CD14-positive monocyte (primary cell): ENCODE measurements around the gene PLEKHA8. TPM values are rescaled to one million over a fixed set of nuclear protein-coding genes. Genes with fewer than 3 reads are reported as not detected.

Source experiments
- DNase-seq, 3 donors: peaks; one replicate each; pipeline ENCODE4 v3.0.0-alpha.2; 2011 to 2022
- H2AFZ ChIP-seq: 2 replicates; pipeline ENCODE4 v1.6.0; 2012; ENCODE audit warnings: mild to moderate bottlenecking, low read depth, low read length, inconsistent platforms; ENCODE audit not compliant: insufficient read depth, poor library complexity, severe bottlenecking
- H3K27ac ChIP-seq, 2 donors: 1 replicate in 1 of 2; 2 replicates in 1 of 2; pipeline ENCODE4 v1.5.1; 2012 to 2013; ENCODE audit warnings: low read length in 2 of 2, control low read depth in 1 of 2, inconsistent platforms in 1 of 2, low read depth in 1 of 2, mild to moderate bottlenecking in 1 of 2
- H3K27me3 ChIP-seq, 2 donors: one replicate each; pipeline versions ENCODE4 v1.6.0 to v1.6.1; 2011 to 2013; ENCODE audit warnings: low read length in 2 of 2; ENCODE audit not compliant: control insufficient read depth in 2 of 2, insufficient read depth in 2 of 2
- H3K36me3 ChIP-seq, 2 donors: replicated peaks in 1 of 2; 1 replicate in 1 of 2; 2 replicates in 1 of 2; pipeline versions ENCODE4 v1.5.1 to v1.6.1; 2012 to 2013; ENCODE audit warnings: low read length in 2 of 2, control low read depth in 1 of 2, inconsistent platforms in 1 of 2, mild to moderate bottlenecking in 1 of 2; ENCODE audit not compliant: insufficient read depth in 2 of 2, control insufficient read depth in 1 of 2
- H3K4me1 ChIP-seq, 2 donors: 1 replicate in 1 of 2; 2 replicates in 1 of 2; pipeline versions ENCODE4 v1.5.1 to v1.6.1; 2012 to 2013; ENCODE audit warnings: low read length in 2 of 2, control low read depth in 1 of 2, inconsistent platforms in 1 of 2, mild to moderate bottlenecking in 1 of 2, moderate library complexity in 1 of 2; ENCODE audit not compliant: insufficient read depth in 2 of 2, control insufficient read depth in 1 of 2
- H3K4me2 ChIP-seq: replicated peaks from 2 replicates; pipeline ENCODE3; 2012; ENCODE audit warnings: low read length, moderate library complexity, mild to moderate bottlenecking; ENCODE audit not compliant: poor library complexity, severe bottlenecking; ENCODE audit errors: extremely low read depth
- H3K4me3 ChIP-seq, 3 experiments: fragments of 200-600 bp in 1 of 3; sonication (generic) in 1 of 3; replicated peaks in 1 of 3; 1 replicate in 2 of 3; 2 replicates in 1 of 3; pipeline ENCODE4 v1.5.1; 2011 to 2013; ENCODE audit warnings: low read length in 3 of 3, mild to moderate bottlenecking in 3 of 3, control low read depth in 2 of 3, low read depth in 2 of 3, inconsistent platforms in 1 of 3, moderate library complexity in 1 of 3
- H3K79me2 ChIP-seq: 2 replicates; pipeline ENCODE4 v1.6.0; 2012; ENCODE audit warnings: mild to moderate bottlenecking, control low read depth, inconsistent platforms, low read length, moderate library complexity; ENCODE audit not compliant: insufficient read depth
- H3K9ac ChIP-seq: 2 replicates; pipeline ENCODE4 v1.6.0; 2017; ENCODE audit warnings: low read length, mild to moderate bottlenecking; ENCODE audit not compliant: insufficient read depth, poor library complexity, severe bottlenecking
- H3K9me3 ChIP-seq, 2 donors: replicated peaks in 1 of 2; 1 replicate in 1 of 2; 2 replicates in 1 of 2; pipeline versions ENCODE4 v1.5.1 to v1.6.1; 2012 to 2013; ENCODE audit warnings: low read length in 2 of 2, control low read depth in 1 of 2; ENCODE audit not compliant: control insufficient read depth in 1 of 2, insufficient read depth in 1 of 2
- H4K20me1 ChIP-seq: 2 replicates; pipeline ENCODE4 v1.6.0; 2012; ENCODE audit warnings: mild to moderate bottlenecking, low read length, control low read depth, moderate library complexity; ENCODE audit not compliant: insufficient read depth
- H3K27ac Mint-ChIP-seq, 7 donors: one replicate each; pipeline ENCODE4 v1.8.0; 2020; ENCODE audit warnings: mild to moderate bottlenecking in 7 of 7, mixed read lengths in 7 of 7, moderate library complexity in 6 of 7, inconsistent platforms in 2 of 7
- H3K27me3 Mint-ChIP-seq, 3 donors: one replicate each; pipeline ENCODE4 v1.8.0; 2021 to 2022; ENCODE audit warnings: low read depth in 3 of 3, mild to moderate bottlenecking in 3 of 3, mixed read lengths in 3 of 3, moderate library complexity in 3 of 3, inconsistent platforms in 1 of 3
- H3K36me3 Mint-ChIP-seq, 2 donors: one replicate each; pipeline ENCODE4 v1.8.0; 2020; ENCODE audit warnings: mixed read lengths in 2 of 2, inconsistent platforms in 1 of 2, mild to moderate bottlenecking in 1 of 2
- H3K4me1 Mint-ChIP-seq: one replicate; pipeline ENCODE4 v1.8.0; 2020; ENCODE audit warnings: mild to moderate bottlenecking, mixed read lengths
- H3K4me3 Mint-ChIP-seq, 2 donors: one replicate each; pipeline ENCODE4 v1.8.0; 2020; ENCODE audit warnings: mild to moderate bottlenecking in 2 of 2, mixed read lengths in 2 of 2, moderate library complexity in 1 of 2
- H3K9me3 Mint-ChIP-seq, 7 donors: one replicate each; pipeline ENCODE4 v1.8.0; 2020 to 2022; ENCODE audit warnings: mixed read lengths in 7 of 7, mild to moderate bottlenecking in 6 of 7, moderate library complexity in 6 of 7, inconsistent platforms in 2 of 7
- WGBS: methylation state at CpG from one replicate; pipeline ENCODE4 v1.1.5; 2013; ENCODE audit warnings: missing lambda C conversion rate; ENCODE audit not compliant: insufficient coverage; 5-methylcytosine and 5-hydroxymethylcytosine counted together
- intact Hi-C, 2 donors: fragments of 100-400 bp; cut with micrococcal nuclease; formaldehyde crosslinking; loops; one replicate each; pipeline versions ENCODE4 v1.15.0 to v1.15.1; 2023
- polyA plus RNA-seq, 3 donors: library from polyadenylated mRNA; depleted of rRNA in 1 of 3; unstranded in 2 of 3; stranded (reverse) in 1 of 3; fragments of 300-500 nt in 2 of 3; fragments of >200 nt in 1 of 3; fragmentation: Illumina TruSeq in 2 of 3; gene quantifications; 1 replicate in 2 of 3; 2 replicates in 1 of 3; pipeline ENCODE4 v1.2.3, GENCODE V29; 2012 to 2021
- TF ChIP-seq, protein P1 (sequence below): fragments of 200-600 bp; IDR thresholded peaks from one replicate; pipeline ENCODE4 v1.8.0; 2022; ENCODE audit warnings: antibody characterized with exemption, mild to moderate bottlenecking

The PLEKHA8 gene
- polyA plus RNA-seq, 3 donors = 2.4 to 2.7 (median 2.6) TPM

DNA sequence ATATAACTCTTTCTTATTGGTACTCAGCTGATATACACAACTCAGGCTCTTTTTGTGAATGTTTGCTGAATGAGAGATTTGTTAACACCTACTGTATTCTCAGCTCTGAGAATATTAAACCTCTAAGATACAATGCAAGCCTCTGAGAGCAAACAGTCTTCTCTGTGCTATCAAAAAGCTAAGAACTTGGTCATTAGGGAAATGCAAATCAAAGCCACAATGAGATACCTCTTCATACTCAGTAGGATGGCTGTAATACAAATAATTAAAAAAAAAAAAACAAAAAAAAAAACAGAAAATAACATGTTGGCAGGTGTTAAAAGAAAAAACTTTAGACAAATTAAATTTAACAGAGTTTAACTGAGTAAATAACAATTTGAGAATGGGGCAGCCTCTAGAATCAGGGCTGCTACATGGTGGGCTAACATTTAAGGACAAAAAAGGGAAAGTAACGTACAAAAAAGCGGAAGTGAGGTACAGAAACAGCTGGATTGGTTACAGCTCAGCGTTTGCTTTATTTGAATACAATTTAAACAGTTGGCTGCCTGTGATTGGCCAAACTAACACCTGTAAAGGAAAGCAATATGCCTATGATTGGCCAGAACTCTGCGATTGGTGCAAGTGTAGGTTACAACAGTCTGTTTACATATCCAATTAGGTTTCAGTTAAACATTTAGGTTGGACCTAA is 91.8 kb downstream of the PLEKHA8 start:
- Histone ChIP-seq H3K4me1 (no peaks in the 10 kb centered on the region), H3K4me2 (no peak overlapping the region), H3K4me3 (no peak overlapping the region), H3K27me3 (no peaks in the 10 kb centered on the region), H2AFZ (no peak overlapping the region), H3K27ac (no peak overlapping the region), H3K9me3 (peaks cover 0 to 5% of the 10 kb centered on the region in 2 donors), H3K79me2 (no peaks in the 10 kb centered on the region), H3K36me3 (no peaks in the 10 kb centered on the region), H4K20me1 (no peaks in the 10 kb centered on the region), H3K9ac (no peak overlapping the region)
- Mint-ChIP-seq H3K9me3 (peaks cover 0 to 2% (median 0%) of the 10 kb centered on the region in 7 donors), H3K4me3 (no peak overlapping the region), H3K27ac (no peak overlapping the region), H3K4me1 (peaks cover 4% of the 10 kb centered on the region), H3K27me3 (no peaks in the 10 kb centered on the region), H3K36me3 (no peaks in the 10 kb centered on the region)
- intact Hi-C loops = no loop called here
- TF ChIP-seq, protein P1, sequence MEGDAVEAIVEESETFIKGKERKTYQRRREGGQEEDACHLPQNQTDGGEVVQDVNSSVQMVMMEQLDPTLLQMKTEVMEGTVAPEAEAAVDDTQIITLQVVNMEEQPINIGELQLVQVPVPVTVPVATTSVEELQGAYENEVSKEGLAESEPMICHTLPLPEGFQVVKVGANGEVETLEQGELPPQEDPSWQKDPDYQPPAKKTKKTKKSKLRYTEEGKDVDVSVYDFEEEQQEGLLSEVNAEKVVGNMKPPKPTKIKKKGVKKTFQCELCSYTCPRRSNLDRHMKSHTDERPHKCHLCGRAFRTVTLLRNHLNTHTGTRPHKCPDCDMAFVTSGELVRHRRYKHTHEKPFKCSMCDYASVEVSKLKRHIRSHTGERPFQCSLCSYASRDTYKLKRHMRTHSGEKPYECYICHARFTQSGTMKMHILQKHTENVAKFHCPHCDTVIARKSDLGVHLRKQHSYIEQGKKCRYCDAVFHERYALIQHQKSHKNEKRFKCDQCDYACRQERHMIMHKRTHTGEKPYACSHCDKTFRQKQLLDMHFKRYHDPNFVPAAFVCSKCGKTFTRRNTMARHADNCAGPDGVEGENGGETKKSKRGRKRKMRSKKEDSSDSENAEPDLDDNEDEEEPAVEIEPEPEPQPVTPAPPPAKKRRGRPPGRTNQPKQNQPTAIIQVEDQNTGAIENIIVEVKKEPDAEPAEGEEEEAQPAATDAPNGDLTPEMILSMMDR = no peak
- DNase-seq = no peak
- WGBS = 41% methylated on average over 3 of the region's 4 CpGs

DNA sequence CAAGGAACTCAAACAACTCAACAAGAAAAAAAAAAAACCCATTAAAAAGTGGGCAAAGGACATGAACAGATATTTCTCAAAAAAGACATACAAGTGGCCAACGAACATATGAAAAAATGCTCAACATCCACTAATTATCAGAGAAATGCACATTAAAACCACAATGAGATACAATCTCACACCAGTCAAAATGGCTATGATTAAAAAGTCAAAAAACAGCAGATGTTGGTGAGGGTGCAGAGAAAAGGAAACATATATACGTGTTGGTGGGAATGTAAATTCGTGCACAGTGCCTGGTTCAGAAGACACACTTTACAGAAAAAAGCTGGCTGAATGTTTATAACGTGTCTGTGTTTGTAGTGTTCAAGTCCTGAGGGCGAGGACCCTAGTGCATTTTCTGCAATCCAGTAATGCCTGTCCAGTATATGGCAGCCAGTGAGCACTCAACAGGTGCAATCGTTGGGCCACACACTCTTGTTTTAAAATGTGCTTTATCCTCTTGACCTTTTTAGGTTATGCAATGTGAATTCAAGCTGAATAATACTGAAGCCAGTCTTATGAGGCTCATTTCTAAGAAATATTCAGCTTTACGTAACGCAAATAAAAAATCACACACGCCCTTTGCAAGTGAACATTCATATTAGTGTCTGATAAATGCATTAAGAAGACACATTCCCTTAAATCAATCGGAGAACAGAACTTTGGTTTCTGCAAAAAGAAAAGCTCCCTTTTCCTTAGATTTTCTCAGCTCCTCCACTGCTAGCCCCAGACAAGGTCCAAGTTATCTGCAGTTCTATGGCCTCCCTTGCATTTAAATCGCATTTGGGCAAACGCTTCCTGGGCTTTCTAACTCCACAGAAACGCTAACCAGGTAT is 105.8 kb downstream of the PLEKHA8 start:
- H2AFZ ChIP-seq = peak overlapping the region; percentile 25
- peaks cover 15 to 27% (median 25%) of the 10 kb centered on the region in 3 donors for H3K27me3 Mint-ChIP-seq
- 16% methylated on average over 8 of the region's 13 CpGs for WGBS

More for the DNA sequence above, 105.8 kb downstream of the PLEKHA8 start:
- H3K36me3 Mint-ChIP-seq = peaks cover 0 to 8% of the 10 kb centered on the region in 2 donors
- TF ChIP-seq, protein P1 = no peak
- H3K4me1 Mint-ChIP-seq = peaks cover 12% of the 10 kb centered on the region
- H3K4me3 Mint-ChIP-seq = peak overlapping the region; percentile 78 to 93
- DNase-seq = no peak
- Histone ChIP-seq H3K36me3 (no peaks in the 10 kb centered on the region), H3K79me2 (peaks cover 4% of the 10 kb centered on the region), H3K27ac (peak overlapping the region in 1 of 2 donors; percentile 0), H3K4me3 (peak overlapping the region; percentile 14 to 66 (median 32)), H3K9me3 (no peaks in the 10 kb centered on the region), H3K4me1 (peaks cover 14 to 23% of the 10 kb centered on the region in 2 donors), H3K4me2 (peak overlapping the region; percentile 95), H4K20me1 (no peaks in the 10 kb centered on the region), H3K9ac (peak overlapping the region; percentile 70), H3K27me3 (peaks cover 2 to 18% of the 10 kb centered on the region in 2 donors)
- intact Hi-C loops = no loop called here
- H3K27ac Mint-ChIP-seq = peak overlapping the region in 5 of 7 donors; percentile 65 to 87 (median 78)
- peaks cover 0 to 4% (median 0%) of the 10 kb centered on the region in 7 donors for H3K9me3 Mint-ChIP-seq
